Measurements from ENCODE around the gene ELL2. TPM values are rescaled to one million over a fixed set of nuclear protein-coding genes. Genes with fewer than 3 reads are reported as not detected.

ELL2 gene
- total and polyA plus RNA-seq, 9 of the 15 experiments (the other 6 are each of a cell fraction or from before 2014, with no cell fraction given), result 4.3 to 18.3 (median 14.5) TPM

GRCh38 chr5:95878417-95879323 lies 83.0 kb downstream of the ELL2 start (continued):
- TF ChIP-seq ETV1 (tag; conservative IDR thresholded peaks at IDR 0.05; ENCODE audit: low read depth) (no peak), ZNF12 (CRISPR knock-in tag; IDR thresholded peaks at IDR 0.05) (no peak), PHF8 (IDR thresholded peaks at IDR 0.05; ENCODE audit: borderline replicate concordance, low read length) (no peak), ZBTB9 (CRISPR knock-in tag; IDR thresholded peaks at IDR 0.05) (peak; percentile 97), ZC3H11A (IDR thresholded peaks at IDR 0.05; ENCODE audit: low read depth, low read length) (no peak), VEZF1 (CRISPR knock-in tag; IDR thresholded peaks at IDR 0.05) (no peak), NBN (IDR thresholded peaks at IDR 0.05; ENCODE audit: low read depth) (peak; percentile 44; the same call in 1 of the 2 replicates), THAP7 (CRISPR knock-in tag; IDR thresholded peaks at IDR 0.05) (no peak), ADNP (tag; IDR thresholded peaks at IDR 0.05) (no peak), NCOA4 (IDR thresholded peaks at IDR 0.05; ENCODE audit: partially characterized antibody) (no peak), DNMT1 (IDR thresholded peaks at IDR 0.05) (no peak), ZNF655 (CRISPR knock-in tag; IDR thresholded peaks at IDR 0.05) (no peak), POLR2G (IDR thresholded peaks at IDR 0.05; ENCODE audit: low read depth, low read length) (no peak), ZNF311 (CRISPR knock-in tag; IDR thresholded peaks at IDR 0.05) (no peak), EP300 (IDR thresholded peaks at IDR 0.05; ENCODE audit: low read length) (peak; percentile 27; the same call in 1 of the 2 replicates), FIP1L1 (IDR thresholded peaks at IDR 0.05; ENCODE audit: low read depth, low read length, poor library complexity, severe bottlenecking) (no peak), GTF2B (IDR thresholded peaks at IDR 0.05; ENCODE audit: extremely low read depth, insufficient read length) (no peak), PRDM10 (IDR thresholded peaks at IDR 0.05; ENCODE audit: partially characterized antibody) (no peak)

Data from K562 (cell line).